Measurements from ENCODE around the gene PIGH.

PIGH gene

DNA sequence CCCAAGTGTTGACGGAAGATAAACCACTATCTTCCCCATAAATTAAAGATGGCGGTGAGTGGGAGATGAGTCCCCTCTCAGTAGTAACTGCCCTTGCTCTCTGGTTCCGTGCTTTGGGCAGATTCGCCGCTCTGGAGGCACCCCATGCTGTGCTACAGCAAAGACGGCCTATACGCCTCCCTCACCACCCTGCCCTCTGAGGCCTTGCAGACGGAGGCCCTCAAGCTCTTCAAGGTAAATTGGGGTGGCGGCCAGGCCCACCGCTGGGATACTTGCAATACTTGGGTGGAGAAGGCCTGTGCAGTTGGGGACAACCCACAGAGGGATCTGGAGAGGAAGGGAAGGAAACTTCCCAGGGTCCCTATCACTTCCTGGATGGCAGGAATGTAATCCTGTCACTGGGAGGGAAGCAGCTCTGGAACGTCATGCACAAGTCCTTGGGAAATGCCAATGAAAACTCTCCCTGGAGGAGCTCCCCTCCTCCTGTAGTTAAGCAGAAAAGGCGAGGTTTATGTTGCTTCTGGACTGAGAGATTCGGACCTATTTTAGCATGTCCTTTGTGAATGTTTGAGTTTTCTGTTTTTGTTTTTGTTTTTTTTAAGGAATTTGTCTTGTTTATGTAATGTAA, 22.8 kb downstream of the PIGH start:
- TF ChIP-seq POLR2AphosphoS5 (IDR thresholded peaks at IDR 0.05; ENCODE audit: low read depth, low read length): no peak
- TF ChIP-seq FOXP2 (optimal IDR thresholded peaks at IDR 0.05; ENCODE audit: borderline replicate concordance, extremely low read depth, extremely low read length, insufficient read depth): no peak
- TF ChIP-seq, protein P1, sequence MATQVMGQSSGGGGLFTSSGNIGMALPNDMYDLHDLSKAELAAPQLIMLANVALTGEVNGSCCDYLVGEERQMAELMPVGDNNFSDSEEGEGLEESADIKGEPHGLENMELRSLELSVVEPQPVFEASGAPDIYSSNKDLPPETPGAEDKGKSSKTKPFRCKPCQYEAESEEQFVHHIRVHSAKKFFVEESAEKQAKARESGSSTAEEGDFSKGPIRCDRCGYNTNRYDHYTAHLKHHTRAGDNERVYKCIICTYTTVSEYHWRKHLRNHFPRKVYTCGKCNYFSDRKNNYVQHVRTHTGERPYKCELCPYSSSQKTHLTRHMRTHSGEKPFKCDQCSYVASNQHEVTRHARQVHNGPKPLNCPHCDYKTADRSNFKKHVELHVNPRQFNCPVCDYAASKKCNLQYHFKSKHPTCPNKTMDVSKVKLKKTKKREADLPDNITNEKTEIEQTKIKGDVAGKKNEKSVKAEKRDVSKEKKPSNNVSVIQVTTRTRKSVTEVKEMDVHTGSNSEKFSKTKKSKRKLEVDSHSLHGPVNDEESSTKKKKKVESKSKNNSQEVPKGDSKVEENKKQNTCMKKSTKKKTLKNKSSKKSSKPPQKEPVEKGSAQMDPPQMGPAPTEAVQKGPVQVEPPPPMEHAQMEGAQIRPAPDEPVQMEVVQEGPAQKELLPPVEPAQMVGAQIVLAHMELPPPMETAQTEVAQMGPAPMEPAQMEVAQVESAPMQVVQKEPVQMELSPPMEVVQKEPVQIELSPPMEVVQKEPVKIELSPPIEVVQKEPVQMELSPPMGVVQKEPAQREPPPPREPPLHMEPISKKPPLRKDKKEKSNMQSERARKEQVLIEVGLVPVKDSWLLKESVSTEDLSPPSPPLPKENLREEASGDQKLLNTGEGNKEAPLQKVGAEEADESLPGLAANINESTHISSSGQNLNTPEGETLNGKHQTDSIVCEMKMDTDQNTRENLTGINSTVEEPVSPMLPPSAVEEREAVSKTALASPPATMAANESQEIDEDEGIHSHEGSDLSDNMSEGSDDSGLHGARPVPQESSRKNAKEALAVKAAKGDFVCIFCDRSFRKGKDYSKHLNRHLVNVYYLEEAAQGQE (IDR thresholded peaks at IDR 0.05; ENCODE audit: insufficient read depth in 1 of 2, low read depth in 2 of 2, low read length in 2 of 2): no peak
- no peak for TF ChIP-seq TAF1 (IDR thresholded peaks at IDR 0.05; ENCODE audit: borderline replicate concordance, insufficient read depth, low read length)
- TF ChIP-seq SIN3A (IDR thresholded peaks at IDR 0.05; ENCODE audit: borderline replicate concordance, insufficient read depth, low read length): no peak

DNA sequence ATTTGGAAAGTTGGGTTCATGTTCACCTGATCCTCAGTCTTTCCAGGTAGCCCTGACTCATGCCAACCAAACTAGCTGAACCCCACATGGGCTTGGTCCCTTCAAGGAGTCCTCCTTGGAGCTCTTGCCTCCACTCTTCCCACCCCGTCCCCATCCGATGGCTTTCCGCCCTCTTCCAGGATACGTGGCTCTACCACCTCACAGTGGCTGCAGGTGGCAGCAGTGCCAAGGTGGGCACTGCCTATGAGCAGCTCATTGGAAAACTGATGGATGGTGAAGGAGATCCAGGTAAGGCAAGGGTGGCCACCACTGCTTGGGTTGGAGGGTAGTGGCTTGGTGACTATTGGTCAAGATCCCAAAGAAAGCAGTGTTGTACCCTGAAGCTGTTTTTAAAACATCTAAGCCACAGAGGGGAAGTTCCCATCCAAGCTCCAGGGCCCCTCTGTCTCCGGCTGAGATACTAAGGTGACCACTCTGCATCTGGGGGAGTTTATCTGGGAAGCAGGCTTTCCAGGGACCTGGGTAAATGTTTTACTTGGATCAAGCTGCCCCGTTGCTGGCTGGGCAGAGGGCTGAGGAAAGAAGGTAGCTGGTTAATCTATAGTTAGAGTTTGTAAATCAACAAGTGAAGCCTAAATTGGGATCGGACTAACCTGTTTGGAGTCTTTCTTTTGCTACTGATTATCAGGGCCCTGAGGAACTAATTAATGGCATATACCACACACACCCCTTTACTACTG, 23.7 kb downstream of the PIGH start:
- TF ChIP-seq FOXP2 (optimal IDR thresholded peaks at IDR 0.05; ENCODE audit: borderline replicate concordance, extremely low read depth, extremely low read length, insufficient read depth): no peak
- no peak for TF ChIP-seq TAF1 (IDR thresholded peaks at IDR 0.05; ENCODE audit: borderline replicate concordance, insufficient read depth, low read length)
- no peak for TF ChIP-seq SIN3A (IDR thresholded peaks at IDR 0.05; ENCODE audit: borderline replicate concordance, insufficient read depth, low read length)
- TF ChIP-seq, protein P1 (IDR thresholded peaks at IDR 0.05; ENCODE audit: insufficient read depth in 1 of 2, low read depth in 2 of 2, low read length in 2 of 2): no peak
- no peak for TF ChIP-seq POLR2AphosphoS5 (IDR thresholded peaks at IDR 0.05; ENCODE audit: low read depth, low read length)

DNA sequence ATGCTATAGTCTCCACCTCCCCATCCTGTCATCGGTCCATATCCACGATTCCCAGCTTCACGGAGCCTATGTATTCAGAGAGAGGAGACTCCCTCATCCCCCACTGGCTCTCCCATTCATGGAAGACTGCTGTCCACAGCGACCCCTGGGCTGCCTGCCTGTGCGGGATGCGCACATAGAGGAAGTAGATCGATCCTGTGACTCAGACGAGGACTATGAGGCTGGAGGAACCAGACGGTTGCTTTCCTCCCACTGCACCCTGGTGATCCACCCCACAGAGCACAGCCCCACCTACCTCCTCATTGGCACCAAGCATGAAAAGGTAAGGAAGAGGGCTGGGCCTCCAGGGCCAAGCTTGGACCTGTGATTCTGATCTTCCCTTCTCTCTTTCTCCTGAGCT, 24.4 kb downstream of the PIGH start:
- no peak for TF ChIP-seq SIN3A (IDR thresholded peaks at IDR 0.05; ENCODE audit: borderline replicate concordance, insufficient read depth, low read length)
- TF ChIP-seq TAF1 (IDR thresholded peaks at IDR 0.05; ENCODE audit: borderline replicate concordance, insufficient read depth, low read length): no peak
- TF ChIP-seq, protein P1 (IDR thresholded peaks at IDR 0.05; ENCODE audit: insufficient read depth in 1 of 2, low read depth in 2 of 2, low read length in 2 of 2): no peak
- no peak for TF ChIP-seq POLR2AphosphoS5 (IDR thresholded peaks at IDR 0.05; ENCODE audit: low read depth, low read length)
- no peak for TF ChIP-seq FOXP2 (optimal IDR thresholded peaks at IDR 0.05; ENCODE audit: borderline replicate concordance, extremely low read depth, extremely low read length, insufficient read depth)

DNA sequence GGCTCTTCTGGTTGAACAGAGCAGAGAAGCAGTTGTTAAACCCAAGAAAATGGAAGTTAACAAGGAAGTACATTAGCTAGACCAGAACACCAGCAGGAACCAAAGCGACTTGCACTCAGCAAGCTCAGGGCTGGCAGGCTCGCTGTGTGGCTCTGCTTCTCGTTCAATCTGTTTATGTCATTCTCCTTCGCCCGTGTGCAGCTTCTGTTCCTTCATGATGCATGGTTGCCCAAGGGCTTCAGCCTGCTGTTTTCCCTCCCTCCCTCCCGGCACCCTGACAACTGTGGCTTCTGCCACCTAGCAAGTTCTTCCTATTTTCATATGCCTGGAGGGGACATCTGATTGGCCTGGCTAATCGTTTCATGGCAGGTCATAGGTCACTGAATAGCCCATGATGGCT, 25.3 kb downstream of the PIGH start:
- TF ChIP-seq FOXP2 (optimal IDR thresholded peaks at IDR 0.05; ENCODE audit: borderline replicate concordance, extremely low read depth, extremely low read length, insufficient read depth): no peak

DNA sequence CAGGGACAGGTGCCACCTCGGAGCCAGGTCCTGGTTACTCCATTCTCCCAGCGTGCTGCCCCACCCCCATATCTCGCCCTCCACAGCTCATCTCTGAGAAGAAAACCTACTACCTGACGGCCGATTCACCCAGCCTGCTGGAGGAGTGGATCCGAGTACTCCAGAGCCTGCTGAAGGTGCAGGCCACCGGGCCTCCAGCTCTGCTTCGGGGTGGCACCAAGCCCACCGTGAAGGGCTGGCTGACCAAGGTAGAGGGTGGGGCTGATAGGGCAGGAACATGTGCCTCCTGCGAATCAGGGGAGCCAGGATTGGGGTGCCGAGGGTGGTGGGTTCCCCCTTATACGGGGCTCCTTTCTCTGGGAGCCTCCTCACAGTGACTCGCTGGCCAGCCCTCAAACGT, 25.9 kb downstream of the PIGH start:
- TF ChIP-seq TAF1 (IDR thresholded peaks at IDR 0.05; ENCODE audit: borderline replicate concordance, insufficient read depth, low read length) (no peak), FOXP2 (optimal IDR thresholded peaks at IDR 0.05; ENCODE audit: borderline replicate concordance, extremely low read depth, extremely low read length, insufficient read depth) (no peak), SIN3A (IDR thresholded peaks at IDR 0.05; ENCODE audit: borderline replicate concordance, insufficient read depth, low read length) (no peak), POLR2AphosphoS5 (IDR thresholded peaks at IDR 0.05; ENCODE audit: low read depth, low read length) (no peak)
- TF ChIP-seq, protein P1 (IDR thresholded peaks at IDR 0.05; ENCODE audit: insufficient read depth in 1 of 2, low read depth in 2 of 2, low read length in 2 of 2): no peak
